ENCODE measurements around the gene CHSY3.

CHSY3 gene

GRCh38 chr5:130106480-130106879 lies 202.2 kb downstream of the CHSY3 start:
- no peak overlapping the region for H3K9ac ChIP-seq (ENCODE audit: low read length)
- H3K4me3 ChIP-seq (ENCODE audit: low read length): no peak overlapping the region
- H3K9me3 ChIP-seq (ENCODE audit: control insufficient read depth, low read length): no peaks in the 10 kb centered on the region
- H3K27me3 ChIP-seq (ENCODE audit: control insufficient read depth, insufficient read depth, low read length): no peaks in the 10 kb centered on the region
- H3K36me3 ChIP-seq (ENCODE audit: control insufficient read depth, insufficient read depth, low read length): no peaks in the 10 kb centered on the region
- no peaks in the 10 kb centered on the region for H3K4me1 ChIP-seq (ENCODE audit: control insufficient read depth, insufficient read depth, low read length)

GRCh38 chr5:130109152-130109551 lies 204.9 kb downstream of the CHSY3 start:
- no peak overlapping the region for H3K4me3 ChIP-seq (ENCODE audit: low read length)
- no peaks in the 10 kb centered on the region for H3K9me3 ChIP-seq (ENCODE audit: control insufficient read depth, low read length)
- no peaks in the 10 kb centered on the region for H3K4me1 ChIP-seq (ENCODE audit: control insufficient read depth, insufficient read depth, low read length)
- no peak overlapping the region for H3K9ac ChIP-seq (ENCODE audit: low read length)
- no peaks in the 10 kb centered on the region for H3K36me3 ChIP-seq (ENCODE audit: control insufficient read depth, insufficient read depth, low read length)
- no peaks in the 10 kb centered on the region for H3K27me3 ChIP-seq (ENCODE audit: control insufficient read depth, insufficient read depth, low read length)

GRCh38 chr5:130110328-130110727 lies 206.1 kb downstream of the CHSY3 start:
- Histone ChIP-seq H3K27me3 (ENCODE audit: control insufficient read depth, insufficient read depth, low read length) (no peaks in the 10 kb centered on the region), H3K36me3 (ENCODE audit: control insufficient read depth, insufficient read depth, low read length) (no peaks in the 10 kb centered on the region), H3K4me1 (ENCODE audit: control insufficient read depth, insufficient read depth, low read length) (no peaks in the 10 kb centered on the region), H3K9ac (ENCODE audit: low read length) (no peak overlapping the region), H3K4me3 (ENCODE audit: low read length) (no peak overlapping the region), H3K9me3 (ENCODE audit: control insufficient read depth, low read length) (no peaks in the 10 kb centered on the region)

GRCh38 chr5:130111746-130112145 lies 207.5 kb downstream of the CHSY3 start:
- Histone ChIP-seq H3K27me3 (ENCODE audit: control insufficient read depth, insufficient read depth, low read length) (no peaks in the 10 kb centered on the region), H3K36me3 (ENCODE audit: control insufficient read depth, insufficient read depth, low read length) (no peaks in the 10 kb centered on the region), H3K4me3 (ENCODE audit: low read length) (no peak overlapping the region), H3K9ac (ENCODE audit: low read length) (no peak overlapping the region), H3K4me1 (ENCODE audit: control insufficient read depth, insufficient read depth, low read length) (no peaks in the 10 kb centered on the region), H3K9me3 (ENCODE audit: control insufficient read depth, low read length) (no peaks in the 10 kb centered on the region)

- Histone ChIP-seq H3K4me1 (ENCODE audit: control insufficient read depth, insufficient read depth, low read length) (no peaks in the 10 kb centered on the region), H3K9ac (ENCODE audit: low read length) (no peak overlapping the region), H3K9me3 (ENCODE audit: control insufficient read depth, low read length) (no peaks in the 10 kb centered on the region), H3K4me3 (ENCODE audit: low read length) (no peak overlapping the region), H3K27me3 (ENCODE audit: control insufficient read depth, insufficient read depth, low read length) (no peaks in the 10 kb centered on the region), H3K36me3 (ENCODE audit: control insufficient read depth, insufficient read depth, low read length) (no peaks in the 10 kb centered on the region)
Measured at GRCh38 chr5:130112246-130112645, 208.0 kb downstream of the CHSY3 start.

- H3K27me3 ChIP-seq (ENCODE audit: control insufficient read depth, insufficient read depth, low read length): no peaks in the 10 kb centered on the region
- no peaks in the 10 kb centered on the region for H3K4me1 ChIP-seq (ENCODE audit: control insufficient read depth, insufficient read depth, low read length)
- H3K4me3 ChIP-seq (ENCODE audit: low read length): no peak overlapping the region
- no peak overlapping the region for H3K9ac ChIP-seq (ENCODE audit: low read length)
- H3K36me3 ChIP-seq (ENCODE audit: control insufficient read depth, insufficient read depth, low read length): no peaks in the 10 kb centered on the region
- H3K9me3 ChIP-seq (ENCODE audit: control insufficient read depth, low read length): no peaks in the 10 kb centered on the region
Measured at GRCh38 chr5:130115686-130116085, 211.4 kb downstream of the CHSY3 start.

- H3K9me3 ChIP-seq (ENCODE audit: control insufficient read depth, low read length): no peaks in the 10 kb centered on the region
- H3K27me3 ChIP-seq (ENCODE audit: control insufficient read depth, insufficient read depth, low read length): no peaks in the 10 kb centered on the region
- H3K4me3 ChIP-seq (ENCODE audit: low read length): no peak overlapping the region
- no peak overlapping the region for H3K9ac ChIP-seq (ENCODE audit: low read length)
- H3K36me3 ChIP-seq (ENCODE audit: control insufficient read depth, insufficient read depth, low read length): no peaks in the 10 kb centered on the region
- no peaks in the 10 kb centered on the region for H3K4me1 ChIP-seq (ENCODE audit: control insufficient read depth, insufficient read depth, low read length)
Measured at GRCh38 chr5:130116462-130116861, 212.2 kb downstream of the CHSY3 start.

- Histone ChIP-seq H3K4me3 (ENCODE audit: low read length) (no peak overlapping the region), H3K27me3 (ENCODE audit: control insufficient read depth, insufficient read depth, low read length) (no peaks in the 10 kb centered on the region), H3K4me1 (ENCODE audit: control insufficient read depth, insufficient read depth, low read length) (no peaks in the 10 kb centered on the region), H3K9ac (ENCODE audit: low read length) (no peak overlapping the region), H3K9me3 (ENCODE audit: control insufficient read depth, low read length) (no peaks in the 10 kb centered on the region), H3K36me3 (ENCODE audit: control insufficient read depth, insufficient read depth, low read length) (no peaks in the 10 kb centered on the region)
Measured at GRCh38 chr5:130116972-130117371, 212.7 kb downstream of the CHSY3 start.

GRCh38 chr5:130126746-130127145 lies 222.5 kb downstream of the CHSY3 start:
- H3K4me3 ChIP-seq (ENCODE audit: low read length): no peak overlapping the region
- no peaks in the 10 kb centered on the region for H3K36me3 ChIP-seq (ENCODE audit: control insufficient read depth, insufficient read depth, low read length)
- H3K4me1 ChIP-seq (ENCODE audit: control insufficient read depth, insufficient read depth, low read length): no peaks in the 10 kb centered on the region
- H3K9me3 ChIP-seq (ENCODE audit: control insufficient read depth, low read length): no peaks in the 10 kb centered on the region
- H3K27me3 ChIP-seq (ENCODE audit: control insufficient read depth, insufficient read depth, low read length): no peaks in the 10 kb centered on the region
- no peak overlapping the region for H3K9ac ChIP-seq (ENCODE audit: low read length)

GRCh38 chr5:130135506-130135905 lies 231.2 kb downstream of the CHSY3 start:
- H3K27me3 ChIP-seq (ENCODE audit: control insufficient read depth, insufficient read depth, low read length): no peaks in the 10 kb centered on the region
- H3K9me3 ChIP-seq (ENCODE audit: control insufficient read depth, low read length): no peaks in the 10 kb centered on the region
- H3K4me1 ChIP-seq (ENCODE audit: control insufficient read depth, insufficient read depth, low read length): no peaks in the 10 kb centered on the region
- H3K4me3 ChIP-seq (ENCODE audit: low read length): no peak overlapping the region
- H3K36me3 ChIP-seq (ENCODE audit: control insufficient read depth, insufficient read depth, low read length): no peaks in the 10 kb centered on the region
- H3K9ac ChIP-seq (ENCODE audit: low read length): no peak overlapping the region

- H3K4me1 ChIP-seq (ENCODE audit: control insufficient read depth, insufficient read depth, low read length): no peaks in the 10 kb centered on the region
- H3K36me3 ChIP-seq (ENCODE audit: control insufficient read depth, insufficient read depth, low read length): no peaks in the 10 kb centered on the region
- no peak overlapping the region for H3K4me3 ChIP-seq (ENCODE audit: low read length)
- no peaks in the 10 kb centered on the region for H3K9me3 ChIP-seq (ENCODE audit: control insufficient read depth, low read length)
- H3K9ac ChIP-seq (ENCODE audit: low read length): no peak overlapping the region
- H3K27me3 ChIP-seq (ENCODE audit: control insufficient read depth, insufficient read depth, low read length): no peaks in the 10 kb centered on the region
Measured at GRCh38 chr5:130136300-130136699, 232.0 kb downstream of the CHSY3 start.

- Histone ChIP-seq H3K36me3 (ENCODE audit: control insufficient read depth, insufficient read depth, low read length) (no peaks in the 10 kb centered on the region), H3K9ac (ENCODE audit: low read length) (no peak overlapping the region), H3K4me1 (ENCODE audit: control insufficient read depth, insufficient read depth, low read length) (no peaks in the 10 kb centered on the region), H3K4me3 (ENCODE audit: low read length) (no peak overlapping the region), H3K9me3 (ENCODE audit: control insufficient read depth, low read length) (no peaks in the 10 kb centered on the region), H3K27me3 (ENCODE audit: control insufficient read depth, insufficient read depth, low read length) (no peaks in the 10 kb centered on the region)
Measured at GRCh38 chr5:130137681-130138080, 233.4 kb downstream of the CHSY3 start.

GRCh38 chr5:130138406-130139045 lies 234.3 kb downstream of the CHSY3 start:
- Histone ChIP-seq H3K27me3 (ENCODE audit: control insufficient read depth, insufficient read depth, low read length) (no peaks in the 10 kb centered on the region), H3K9me3 (ENCODE audit: control insufficient read depth, low read length) (no peaks in the 10 kb centered on the region), H3K4me3 (ENCODE audit: low read length) (no peak overlapping the region), H3K36me3 (ENCODE audit: control insufficient read depth, insufficient read depth, low read length) (no peaks in the 10 kb centered on the region), H3K4me1 (ENCODE audit: control insufficient read depth, insufficient read depth, low read length) (no peaks in the 10 kb centered on the region), H3K9ac (ENCODE audit: low read length) (no peak overlapping the region)
